Liver (tissue), 9 donors: ENCODE data around the gene SPATA31C2. TPM values are rescaled to one million over a fixed set of nuclear protein-coding genes. Genes with fewer than 3 reads are reported as not detected.

ENCODE experiments used
- DNase-seq: peaks from one replicate; pipeline ENCODE4 v3.0.0-alpha.2; 2017; ENCODE audit warnings: low spot score
- H3K27ac ChIP-seq, 2 donors: one replicate each; pipeline ENCODE4 v1.7.0; 2013; ENCODE audit warnings: inconsistent platforms in 2 of 2, low read length in 2 of 2, control low read depth in 1 of 2, low read depth in 1 of 2, mild to moderate bottlenecking in 1 of 2
- H3K27me3 ChIP-seq, 4 donors: one replicate each; pipeline versions ENCODE4 v1.6.1 to v1.7.0; 2013; ENCODE audit warnings: low read length in 3 of 4, inconsistent platforms in 1 of 4, mild to moderate bottlenecking in 1 of 4, moderate library complexity in 1 of 4; ENCODE audit not compliant: control insufficient read depth in 4 of 4, insufficient read depth in 4 of 4
- H3K36me3 ChIP-seq, 4 donors: one replicate each; pipeline versions ENCODE4 v1.6.1 to v1.7.0; 2013; ENCODE audit warnings: low read length in 3 of 4, mild to moderate bottlenecking in 3 of 4, low read depth in 1 of 4, moderate library complexity in 1 of 4; ENCODE audit not compliant: control insufficient read depth in 4 of 4, insufficient read depth in 3 of 4
- H3K4me1 ChIP-seq, 4 donors: one replicate each; pipeline versions ENCODE4 v1.6.1 to v1.7.0; 2013; ENCODE audit warnings: low read length in 3 of 4, mild to moderate bottlenecking in 3 of 4, moderate library complexity in 1 of 4; ENCODE audit not compliant: control insufficient read depth in 4 of 4, insufficient read depth in 4 of 4
- H3K4me3 ChIP-seq, 3 donors: one replicate each; pipeline versions ENCODE4 v1.6.1 to v1.7.0; 2013; ENCODE audit warnings: low read length in 3 of 3, control low read depth in 1 of 3, low read depth in 1 of 3, mild to moderate bottlenecking in 1 of 3
- H3K9ac ChIP-seq, 2 donors: one replicate each; pipeline ENCODE4 v1.7.0; 2013; ENCODE audit warnings: low read length in 2 of 2, mild to moderate bottlenecking in 2 of 2, moderate library complexity in 2 of 2, control low read depth in 1 of 2, low read depth in 1 of 2
- H3K9me3 ChIP-seq, 4 donors: one replicate each; pipeline versions ENCODE4 v1.6.1 to v1.7.0; 2013; ENCODE audit warnings: low read length in 3 of 4; ENCODE audit not compliant: control insufficient read depth in 4 of 4
- ATF3 ChIP-seq: IDR thresholded peaks from 2 replicates; pipeline ENCODE4 v1.6.1; 2016; ENCODE audit warnings: antibody characterized with exemption
- CTCF ChIP-seq: fragments of 150-350 bp; IDR thresholded peaks from 2 replicates; pipeline ENCODE4 v1.5.1; 2017; ENCODE audit warnings: improper control_type of control experiment, low read depth, low read length; ENCODE audit not compliant: missing input control
- EGR1 ChIP-seq, 2 donors: IDR thresholded peaks; 2 replicates each; pipeline ENCODE4 v1.6.1; 2016 to 2018; ENCODE audit warnings: antibody characterized with exemption in 2 of 2, low read depth in 2 of 2
- FOXA1 ChIP-seq: IDR thresholded peaks from 2 replicates; pipeline ENCODE4 v1.6.1; 2016; ENCODE audit warnings: antibody characterized with exemption
- FOXA2 ChIP-seq: IDR thresholded peaks from 2 replicates; pipeline ENCODE4 v1.6.1; 2016; ENCODE audit warnings: antibody characterized with exemption
- GABPA ChIP-seq, 2 donors: IDR thresholded peaks in 1 of 2; conservative IDR thresholded peaks in 1 of 2; 2 replicates each; pipeline ENCODE4 v1.6.1; 2016; ENCODE audit warnings: antibody characterized with exemption in 2 of 2, mild to moderate bottlenecking in 1 of 2, moderate library complexity in 1 of 2
- HNF4A ChIP-seq, 2 donors: conservative IDR thresholded peaks; 2 replicates each; pipeline ENCODE4 v1.6.1; 2016; ENCODE audit warnings: antibody characterized with exemption in 2 of 2, mild to moderate bottlenecking in 2 of 2
- HNF4G ChIP-seq: IDR thresholded peaks from 2 replicates; pipeline ENCODE4 v1.6.1; 2016; ENCODE audit warnings: antibody characterized with exemption
- JUND ChIP-seq, 2 donors: IDR thresholded peaks; 2 replicates each; pipeline ENCODE4 v1.6.1; 2016; ENCODE audit warnings: antibody characterized with exemption in 2 of 2
- NR2F2 ChIP-seq: IDR thresholded peaks from 2 replicates; pipeline ENCODE4 v1.6.1; 2016; ENCODE audit warnings: antibody characterized with exemption
- RAD21 ChIP-seq, 2 donors: IDR thresholded peaks; 2 replicates each; pipeline ENCODE4 v1.6.1; 2016; ENCODE audit warnings: antibody characterized with exemption in 2 of 2, mild to moderate bottlenecking in 2 of 2
- RXRA ChIP-seq, 2 donors: IDR thresholded peaks; 2 replicates each; pipeline ENCODE4 v1.6.1; 2017 to 2018; ENCODE audit warnings: antibody characterized with exemption in 2 of 2, mild to moderate bottlenecking in 1 of 2
- SP1 ChIP-seq: IDR thresholded peaks from 2 replicates; pipeline ENCODE4 v1.6.1; 2018; ENCODE audit warnings: antibody characterized with exemption, mild to moderate bottlenecking
- TAF1 ChIP-seq: conservative IDR thresholded peaks from 2 replicates; pipeline ENCODE4 v1.6.1; 2016; ENCODE audit warnings: antibody characterized with exemption, mild to moderate bottlenecking
- YY1 ChIP-seq: IDR thresholded peaks from 2 replicates; pipeline ENCODE4 v1.6.1; 2016; ENCODE audit warnings: antibody characterized with exemption, mild to moderate bottlenecking
- ZBTB33 ChIP-seq: IDR thresholded peaks from 2 replicates; pipeline ENCODE4 v1.6.1; 2016; ENCODE audit warnings: antibody characterized with exemption
- WGBS: extraction: QIAGEN DNeasy Blood & Tissue Kit; methylation state at CpG from one replicate; pipeline ENCODE4 v1.1.7; 2013; 5-methylcytosine and 5-hydroxymethylcytosine counted together
- polyA plus RNA-seq, 2 donors: library from polyadenylated mRNA; stranded (reverse) in 1 of 2; unstranded in 1 of 2; fragments of 200-250 nt in 1 of 2; fragments of >200 nt in 1 of 2; fragmentation: Nextera tagmentation in 1 of 2; extraction: Ambion mirVana in 1 of 2; gene quantifications; one replicate each; pipeline versions ENCODE4 v1.2.1 to v1.2.3, GENCODE V29; 2013 to 2015
- total RNA-seq, 2 donors: library from RNA; depleted of rRNA; stranded (reverse); fragments of >200 nt; gene quantifications; one replicate each; pipeline ENCODE4 v1.2.3, GENCODE V29; 2014
- TF ChIP-seq, protein P1 (sequence below): IDR thresholded peaks from 2 replicates; pipeline ENCODE4 v1.6.1; 2016; ENCODE audit warnings: antibody characterized with exemption, mild to moderate bottlenecking
- TF ChIP-seq, protein P2 (sequence below): IDR thresholded peaks from 2 replicates; pipeline ENCODE4 v1.6.1; 2016; ENCODE audit warnings: antibody characterized with exemption
- donor health status: healthy.
- donor health status: healthy.
- donor health status: healthy.
- donor health status: healthy.
- donor health status: healthy.

SPATA31C2 gene
- total and polyA plus RNA-seq, 4 donors = not detected

GRCh38 chr9:88085476-88085875, 52.8 kb downstream of the SPATA31C2 start:
- Histone ChIP-seq H3K4me1 (peaks cover 0 to 11% (median 6%) of the 10 kb centered on the region in 4 donors), H3K36me3 (no peaks in the 10 kb centered on the region), H3K27ac (no peak overlapping the region), H3K9ac (no peak overlapping the region), H3K27me3 (no peaks in the 10 kb centered on the region), H3K4me3 (no peak overlapping the region), H3K9me3 (no peaks in the 10 kb centered on the region)
- DNase-seq = no peak
- TF ChIP-seq NR2F2 (no peak), ATF3 (no peak), SP1 (no peak), HNF4A (conservative IDR thresholded peaks at IDR 0.05) (no peak), EGR1 (IDR thresholded peaks at IDR 0.05; ENCODE audit: low read depth in 2 of 2) (no peak), CTCF (no peak), FOXA2 (no peak), HNF4G (no peak), FOXA1 (no peak), TAF1 (no peak), JUND (IDR thresholded peaks at IDR 0.05) (no peak), GABPA (IDR thresholded peaks at IDR 0.05 in 1 of 2, conservative IDR thresholded peaks at IDR 0.05 in 1 of 2) (no peak), RXRA (IDR thresholded peaks at IDR 0.05) (no peak), ZBTB33 (no peak), RAD21 (IDR thresholded peaks at IDR 0.05) (no peak), YY1 (no peak)
- TF ChIP-seq, protein P1, sequence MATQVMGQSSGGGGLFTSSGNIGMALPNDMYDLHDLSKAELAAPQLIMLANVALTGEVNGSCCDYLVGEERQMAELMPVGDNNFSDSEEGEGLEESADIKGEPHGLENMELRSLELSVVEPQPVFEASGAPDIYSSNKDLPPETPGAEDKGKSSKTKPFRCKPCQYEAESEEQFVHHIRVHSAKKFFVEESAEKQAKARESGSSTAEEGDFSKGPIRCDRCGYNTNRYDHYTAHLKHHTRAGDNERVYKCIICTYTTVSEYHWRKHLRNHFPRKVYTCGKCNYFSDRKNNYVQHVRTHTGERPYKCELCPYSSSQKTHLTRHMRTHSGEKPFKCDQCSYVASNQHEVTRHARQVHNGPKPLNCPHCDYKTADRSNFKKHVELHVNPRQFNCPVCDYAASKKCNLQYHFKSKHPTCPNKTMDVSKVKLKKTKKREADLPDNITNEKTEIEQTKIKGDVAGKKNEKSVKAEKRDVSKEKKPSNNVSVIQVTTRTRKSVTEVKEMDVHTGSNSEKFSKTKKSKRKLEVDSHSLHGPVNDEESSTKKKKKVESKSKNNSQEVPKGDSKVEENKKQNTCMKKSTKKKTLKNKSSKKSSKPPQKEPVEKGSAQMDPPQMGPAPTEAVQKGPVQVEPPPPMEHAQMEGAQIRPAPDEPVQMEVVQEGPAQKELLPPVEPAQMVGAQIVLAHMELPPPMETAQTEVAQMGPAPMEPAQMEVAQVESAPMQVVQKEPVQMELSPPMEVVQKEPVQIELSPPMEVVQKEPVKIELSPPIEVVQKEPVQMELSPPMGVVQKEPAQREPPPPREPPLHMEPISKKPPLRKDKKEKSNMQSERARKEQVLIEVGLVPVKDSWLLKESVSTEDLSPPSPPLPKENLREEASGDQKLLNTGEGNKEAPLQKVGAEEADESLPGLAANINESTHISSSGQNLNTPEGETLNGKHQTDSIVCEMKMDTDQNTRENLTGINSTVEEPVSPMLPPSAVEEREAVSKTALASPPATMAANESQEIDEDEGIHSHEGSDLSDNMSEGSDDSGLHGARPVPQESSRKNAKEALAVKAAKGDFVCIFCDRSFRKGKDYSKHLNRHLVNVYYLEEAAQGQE = no peak
- TF ChIP-seq, protein P2, sequence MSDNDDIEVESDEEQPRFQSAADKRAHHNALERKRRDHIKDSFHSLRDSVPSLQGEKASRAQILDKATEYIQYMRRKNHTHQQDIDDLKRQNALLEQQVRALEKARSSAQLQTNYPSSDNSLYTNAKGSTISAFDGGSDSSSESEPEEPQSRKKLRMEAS = no peak
- 91% methylated on average over 5 of the region's 5 CpGs for WGBS
